Myocyte (in vitro differentiated cells): ENCODE measurements around the gene ZZZ3. TPM values are rescaled to one million over a fixed set of nuclear protein-coding genes. Genes with fewer than 3 reads are reported as not detected.
"Not testable (repeated sequence)": the region's sequence is repeated elsewhere in the genome, so short reads cannot be mapped to it uniquely, and the experiment has no call there.

ENCODE experiments used
- DNase-seq: peaks from one replicate; pipeline ENCODE4 v3.0.0-alpha.2; 2012; ENCODE audit warnings: low read depth
- total RNA-seq: library from RNA; depleted of rRNA; stranded (reverse); fragments of >200 nt; gene quantifications from 2 replicates; pipeline ENCODE4 v1.2.3, GENCODE V29; 2014

ZZZ3 gene
- total RNA-seq, 1 donor from 2014 or later = 68.3 TPM

DNA sequence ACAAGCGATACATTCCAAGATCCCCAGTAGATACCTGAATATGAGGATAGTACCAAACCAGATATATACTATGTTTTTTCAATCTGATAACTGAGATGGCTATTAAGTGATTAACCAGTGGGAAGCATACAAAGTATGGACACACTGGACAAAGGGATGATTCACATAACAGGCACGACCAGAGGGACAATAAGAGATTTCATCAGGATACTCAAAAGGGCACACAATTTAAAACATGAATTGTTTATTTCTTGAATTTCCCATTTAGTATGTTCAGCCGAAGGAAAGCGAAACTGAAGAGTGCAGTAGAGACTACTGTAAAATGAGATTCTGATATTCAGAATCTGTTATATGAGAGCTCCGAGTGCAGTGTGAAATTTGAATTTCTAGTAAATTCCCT, 10.6 kb downstream of the ZZZ3 start:
- DNase-seq = peak; percentile 25

DNA sequence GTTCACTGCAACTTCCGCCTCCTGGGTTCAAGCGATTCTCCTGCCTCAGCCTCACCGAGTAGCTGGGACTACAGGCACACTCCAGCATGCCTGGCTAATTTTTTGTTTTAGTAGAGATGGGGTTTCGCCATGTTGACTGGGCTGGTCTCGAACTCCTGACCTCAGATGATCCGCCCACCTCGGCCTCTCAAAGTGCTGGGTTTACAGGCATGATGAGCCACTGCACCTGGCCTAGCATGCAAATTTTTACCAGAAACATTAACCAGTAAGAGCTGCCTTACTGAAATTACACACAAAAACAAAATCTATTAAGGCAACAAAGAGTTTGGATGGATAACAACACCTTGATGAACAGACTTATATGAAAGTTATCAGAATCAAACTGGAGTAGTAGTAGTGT, 12.1 kb downstream of the ZZZ3 start:
- DNase-seq = no peak

DNA sequence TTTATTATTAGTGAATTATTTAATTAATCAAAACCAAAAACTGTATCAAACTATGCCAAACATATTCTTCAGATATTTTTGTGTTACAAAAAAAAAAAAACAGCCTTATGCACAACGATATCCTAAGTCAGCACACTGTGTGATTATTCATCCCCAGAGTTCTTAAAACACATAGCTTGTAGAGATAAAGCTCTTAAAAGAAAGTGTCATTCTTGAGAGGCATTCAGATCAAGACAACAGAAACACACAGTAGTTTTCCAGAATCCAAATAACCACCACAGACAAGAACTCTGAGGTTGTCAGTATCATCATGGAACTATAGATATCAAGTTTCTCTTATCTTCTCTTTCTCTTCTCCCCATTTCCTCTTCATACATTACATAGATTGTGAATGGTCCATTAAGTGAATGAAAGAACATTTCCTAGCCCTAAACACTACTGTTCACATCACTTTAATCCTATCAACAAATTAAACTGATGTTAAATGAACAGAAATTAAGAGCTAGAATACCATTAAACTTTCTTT, 13.5 kb downstream of the ZZZ3 start:
- DNase-seq = no peak

GRCh38 chr1:77664939-77665516, 17.4 kb downstream of the ZZZ3 start:
- no peak for DNase-seq

DNA sequence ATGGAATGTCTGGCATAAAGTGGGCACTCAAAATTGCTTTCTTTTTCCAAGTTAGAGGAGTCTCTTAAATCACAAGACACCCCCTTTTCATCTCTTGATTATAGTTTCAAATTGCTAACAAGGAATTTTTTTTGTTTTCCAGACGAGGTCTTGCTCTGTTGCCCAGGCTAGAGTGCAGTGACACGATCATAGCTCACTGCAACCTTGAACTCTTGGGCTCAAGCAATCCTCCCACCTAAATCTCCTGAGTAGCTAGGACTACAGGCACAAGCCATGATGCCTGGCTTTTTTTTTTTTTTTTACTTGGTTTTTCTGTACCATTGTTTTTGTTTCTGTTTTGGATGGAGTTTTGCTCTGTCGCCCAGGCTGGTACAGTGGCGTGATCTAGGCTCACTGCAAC, 20.8 kb downstream of the ZZZ3 start:
- DNase-seq = no peak

GRCh38 chr1:77659879-77660593, 22.4 kb downstream of the ZZZ3 start:
- DNase-seq = no peak

- no peak for DNase-seq
These were observed 24.2 kb downstream of the ZZZ3 start for GRCh38 chr1:77658271-77658670.

DNA sequence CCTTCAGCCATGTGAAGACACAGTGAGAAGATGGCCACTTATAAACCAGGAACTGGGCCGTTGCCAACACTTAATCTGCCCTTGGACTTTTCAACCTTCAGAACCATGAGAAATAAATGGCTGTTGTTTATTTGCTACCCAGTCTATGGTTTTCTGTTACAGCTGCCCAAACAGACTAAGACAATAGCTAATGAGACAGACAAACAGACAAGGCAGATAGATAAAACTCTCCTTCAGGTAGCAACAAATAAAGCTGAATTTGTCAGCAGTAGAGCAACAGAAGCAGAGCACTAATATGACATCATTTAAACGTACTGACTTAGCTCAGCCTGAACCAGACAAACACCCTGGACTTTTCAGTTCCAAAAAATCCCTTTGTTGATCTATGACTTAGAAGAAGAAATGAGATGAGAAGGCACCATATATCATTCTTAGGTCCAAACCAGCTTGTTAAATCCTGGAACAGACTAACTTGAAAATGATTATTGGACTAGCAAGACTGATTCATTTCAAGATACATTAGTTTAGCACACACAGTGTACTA, 27.0 kb downstream of the ZZZ3 start:
- DNase-seq = peak; percentile 38

DNA sequence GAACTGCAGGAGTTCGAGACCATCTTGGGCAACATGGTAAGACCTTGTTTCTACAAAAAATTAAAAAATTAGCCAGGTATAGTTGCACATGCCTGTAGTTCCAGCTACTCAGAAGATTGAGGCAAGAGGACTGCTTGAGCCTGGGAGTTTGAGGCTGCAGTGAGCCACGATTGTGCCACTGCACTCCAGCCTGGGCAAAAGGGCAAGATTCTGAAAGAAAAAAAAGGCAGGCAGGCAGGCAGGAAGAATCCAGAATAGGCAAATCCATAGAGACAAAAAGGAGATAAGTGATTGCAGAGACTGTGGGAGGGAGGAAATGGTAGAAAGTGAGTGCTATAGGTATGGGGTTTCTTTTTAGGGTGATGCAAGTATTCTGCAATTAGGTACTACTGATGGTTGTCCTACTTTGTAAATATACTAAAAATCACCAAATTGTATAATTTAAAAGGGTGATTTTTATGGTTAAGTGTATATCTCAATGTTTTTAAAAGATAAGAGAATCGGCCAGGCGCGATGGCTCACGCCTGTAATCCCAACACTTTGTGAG, 29.4 kb downstream of the ZZZ3 start:
- DNase-seq = no peak

DNA sequence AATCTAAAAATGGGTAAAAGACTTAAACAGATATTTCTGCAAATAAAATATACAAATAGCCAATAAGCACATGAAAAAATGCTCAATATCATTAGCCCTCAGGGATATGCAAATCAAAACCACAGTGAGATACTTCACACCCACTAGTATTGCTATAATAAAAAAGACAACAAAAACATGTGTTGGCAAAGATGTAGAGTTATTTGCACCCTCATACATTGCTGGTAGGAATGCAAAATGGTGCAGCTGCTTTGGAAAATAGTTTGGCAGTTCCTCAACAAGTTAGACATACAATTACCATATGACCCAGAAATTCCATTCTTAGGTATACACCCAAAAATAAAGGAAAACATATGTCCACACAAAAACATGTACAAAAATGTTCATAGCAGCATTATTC, 30.2 kb downstream of the ZZZ3 start:
- no peak for DNase-seq

GRCh38 chr1:77649127-77649526, 33.3 kb downstream of the ZZZ3 start:
- DNase-seq = no peak

DNA sequence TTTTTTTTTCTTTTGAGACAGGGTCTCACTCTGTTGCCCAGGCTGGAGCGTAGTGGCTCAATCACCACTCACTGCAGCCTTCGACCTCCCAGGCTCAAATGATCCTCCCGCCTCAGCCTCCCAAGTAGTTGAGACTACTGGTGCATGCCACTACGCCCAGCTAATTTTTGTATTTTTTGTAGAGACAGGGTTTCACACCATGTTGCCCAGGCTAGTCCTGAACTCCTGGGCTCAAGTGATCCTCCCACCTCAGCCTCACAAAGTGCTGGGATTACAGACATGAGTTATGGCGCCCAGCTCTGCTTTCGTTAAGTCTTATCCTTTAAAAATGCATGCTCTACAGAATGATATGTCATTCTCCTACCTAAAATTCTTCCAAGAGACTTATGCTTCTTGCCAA, 36.2 kb downstream of the ZZZ3 start:
- DNase-seq = not testable (repeated sequence)

DNA sequence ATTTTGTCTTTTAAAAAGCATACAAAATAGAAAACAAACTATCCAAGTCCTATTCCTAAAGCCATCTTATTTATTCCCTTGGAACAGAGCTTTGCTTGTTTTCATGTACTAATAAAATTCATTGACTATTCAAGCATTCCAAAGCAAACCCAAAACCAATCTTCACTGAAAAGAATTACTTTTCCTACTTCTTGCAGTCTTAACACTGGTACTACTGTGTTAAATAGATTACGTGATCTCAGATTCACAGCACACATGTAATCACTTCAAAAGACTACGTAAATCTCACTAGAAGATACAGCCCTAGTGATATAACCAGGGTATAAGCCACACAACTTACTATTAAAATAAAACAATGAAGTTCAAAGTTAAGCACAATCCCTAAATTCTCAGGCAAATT, 39.0 kb downstream of the ZZZ3 start:
- no peak for DNase-seq

DNA sequence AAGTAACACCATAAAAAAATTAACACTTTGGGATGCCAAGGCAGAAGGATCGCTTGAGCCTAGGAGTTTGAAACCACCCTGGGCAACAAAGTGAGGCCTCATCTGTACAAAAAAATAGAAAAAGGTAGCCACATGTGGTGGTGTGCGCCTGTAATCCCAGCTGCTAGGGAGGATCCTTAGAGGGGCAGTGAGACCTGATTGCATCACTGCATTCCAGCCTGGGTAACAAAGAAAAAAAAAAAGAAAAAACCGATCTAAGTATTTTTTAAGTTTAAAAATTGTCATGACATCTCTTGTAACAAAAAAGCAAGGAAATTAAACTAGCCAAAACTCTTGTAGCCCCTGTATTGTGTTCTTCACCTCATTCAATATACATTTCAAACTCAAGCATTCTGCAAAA, 39.5 kb downstream of the ZZZ3 start:
- DNase-seq = no peak

GRCh38 chr1:77642196-77642595, 40.3 kb downstream of the ZZZ3 start:
- DNase-seq = no peak

- DNase-seq = no peak
These were observed 42.8 kb downstream of the ZZZ3 start for GRCh38 chr1:77639557-77640069.

GRCh38 chr1:77639056-77639455, 43.4 kb downstream of the ZZZ3 start:
- no peak for DNase-seq

DNA sequence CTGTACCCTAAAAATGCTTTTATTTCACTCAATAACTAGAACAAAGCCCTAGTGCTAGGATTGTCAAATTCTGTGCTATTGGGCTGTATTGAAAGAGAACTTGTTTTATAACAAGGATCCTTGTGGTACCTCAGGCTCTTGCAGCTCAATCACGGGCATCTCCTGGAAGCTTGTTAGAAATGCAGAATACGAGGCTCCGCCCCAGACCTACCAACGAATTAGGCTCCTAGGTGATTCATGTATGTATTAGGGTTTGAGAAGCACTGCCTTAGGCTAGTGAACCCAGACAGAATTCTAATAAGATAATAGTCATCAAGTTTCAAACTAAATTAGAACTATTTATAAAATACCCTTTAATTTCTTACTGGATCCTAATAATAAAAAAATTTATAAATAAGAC, 45.6 kb downstream of the ZZZ3 start:
- DNase-seq = no peak
